IMR-90 (cell line): ENCODE measurements around the gene RAB4B.

Experiments
- CEBPB ChIP-seq: IDR thresholded peaks from 2 replicates; pipeline ENCODE4 v1.6.1; 2012; ENCODE audit warnings: low read depth, low read length, improper control_type of control experiment
- CTCF ChIP-seq: conservative IDR thresholded peaks from 2 replicates; pipeline ENCODE4 v1.5.1; 2012; ENCODE audit warnings: mild to moderate bottlenecking, low read depth, low read length, improper control_type of control experiment
- MAZ ChIP-seq: IDR thresholded peaks from 2 replicates; pipeline ENCODE4 v1.6.1; 2012; ENCODE audit warnings: low read depth, mild to moderate bottlenecking, low read length, improper control_type of control experiment, moderate library complexity, borderline replicate concordance
- POLR2A ChIP-seq: IDR thresholded peaks from 2 replicates; pipeline ENCODE4 v1.6.1; 2012; ENCODE audit warnings: mild to moderate bottlenecking, low read depth, low read length

GRCh38 chr19:40756502-40757110, 21.4 kb upstream of the RAB4B start:
- TF ChIP-seq CTCF (no peak), POLR2A (no peak), CEBPB (no peak), MAZ (no peak)
